GM12875 (cell line): ENCODE data around the gene CEP104.
"Not testable (repeated sequence)": the region's sequence is repeated elsewhere in the genome, so short reads cannot be mapped to it uniquely, and the experiment has no call there.

Experiments used
- H3K4me3 ChIP-seq: one replicate; pipeline ENCODE4 v1.5.1; 2011; ENCODE audit warnings: low read depth, low read length, control low read depth
- CTCF ChIP-seq: IDR thresholded peaks from 2 replicates; pipeline ENCODE4 v1.5.1; 2011; ENCODE audit warnings: low read depth, mild to moderate bottlenecking, control low read depth, inconsistent platforms, low read length, moderate library complexity, borderline replicate concordance; ENCODE audit not compliant: insufficient read depth

Gene CEP104

GRCh38 chr1:3803905-3804626, 52.9 kb downstream of the CEP104 start:
- H3K4me3 ChIP-seq: no peak overlapping the region
- TF ChIP-seq CTCF: no peak

- not testable (repeated sequence) for H3K4me3 ChIP-seq
Observed at GRCh38 chr1:3800795-3801194, 56.2 kb downstream of the CEP104 start.

GRCh38 chr1:3799976-3800685, 56.9 kb downstream of the CEP104 start:
- H3K4me3 ChIP-seq: no peak overlapping the region
- TF ChIP-seq CTCF: no peak

- TF ChIP-seq CTCF: no peak
- H3K4me3 ChIP-seq: peak within 1 kb of the TSS; percentile 64
Observed at GRCh38 chr1:3796215-3797061, 60.6 kb downstream of the CEP104 start, which contains the start of gene LRRC47. Gene LRRC47 (minus strand): TSS chr1:3796498. CDS start chr1:3796476, 22 bp downstream.

GRCh38 chr1:3795453-3796214, 61.4 kb downstream of the CEP104 start:
- no peak for TF ChIP-seq CTCF
- peak overlapping the region; percentile 64 for H3K4me3 ChIP-seq

GRCh38 chr1:3790952-3791351, 66.1 kb downstream of the CEP104 start:
- no peak for TF ChIP-seq CTCF
- H3K4me3 ChIP-seq: no peak overlapping the region

- TF ChIP-seq CTCF: no peak
- H3K4me3 ChIP-seq: no peak overlapping the region
Observed at GRCh38 chr1:3790500-3790923, 66.5 kb downstream of the CEP104 start.
